H1 (cell line): ENCODE measurements around the gene SH3PXD2A. TPM values are rescaled to one million over a fixed set of nuclear protein-coding genes. Genes with fewer than 3 reads are reported as not detected.

Experiments used
- SAP30 ChIP-seq: fragments of 300-600 bp; sonication (generic); IDR thresholded peaks from 2 replicates; pipeline ENCODE4 v1.7.1; 2012; ENCODE audit warnings: low read length, moderate library complexity, mild to moderate bottlenecking, inconsistent platforms; ENCODE audit not compliant: insufficient read depth, insufficient replicate concordance
- polyA plus RNA-seq, 7 experiments: library from polyadenylated mRNA; depleted of rRNA in 3 of 7; stranded (reverse) in 5 of 7; unstranded in 2 of 7; fragments of >200 nt in 5 of 7; fragments of 200-250 nt in 2 of 7; gene quantifications; 1 replicate in 5 of 7; 2 replicates in 1 of 7; 4 replicates in 1 of 7; pipeline versions ENCODE4 v1.2.1 to v1.2.3, GENCODE V29; 2011 to 2013; ENCODE audit warnings: missing spikeins in 2 of 7, mixed read lengths in 2 of 7
- total RNA-seq: library from RNA; stranded (reverse); fragmentation: NEBNext Ultra II Directional; extraction: Animal tissue kit (Norgen Biotek cat#: 25700); gene quantifications from 2 replicates; pipeline ENCODE4 v1.2.1, GENCODE V29; 2021

SH3PXD2A gene
- total and polyA plus RNA-seq, 2 of the 8 experiments (the other 6 are each of a cell fraction or from before 2014, with no cell fraction given): 5.4 to 16.3 TPM

GRCh38 chr10:103800789-103801540, 54.4 kb downstream of the SH3PXD2A start (continued):
- no peak for TF ChIP-seq SAP30
